Adipose tissue (tissue), 3 donors: ENCODE data around the gene MAP3K5. TPM values are rescaled to one million over a fixed set of nuclear protein-coding genes. Genes with fewer than 3 reads are reported as not detected.
A peak's percentile ranks its signal among the peaks of the same experiment; 100 is the strongest.
"Not testable (repeated sequence)": the region's sequence is repeated elsewhere in the genome, so short reads cannot be mapped to it uniquely, and the experiment has no call there.

ENCODE experiments used
- H3K27ac ChIP-seq: one replicate; pipeline ENCODE4 v1.5.1; 2013; ENCODE audit warnings: low read depth, low read length
- WGBS, 3 donors: extraction: QIAGEN DNeasy Blood & Tissue Kit; methylation state at CpG; one replicate each; pipeline ENCODE4 v1.1.7; 2013; 5-methylcytosine and 5-hydroxymethylcytosine counted together
- polyA plus RNA-seq, 3 donors: library from polyadenylated mRNA; stranded (reverse); fragments of 200-250 nt; gene quantifications; one replicate each; pipeline ENCODE4 v1.2.3, GENCODE V29; 2013
- donor health status: healthy with polysubstance abuse.
- donor health status: Bipolar disorder and iron deficiency.
- donor health status: healthy.

MAP3K5 gene
- polyA plus RNA-seq, result 10 to 100 TPM; 12.3 to 22.4 (median 18.8) TPM

GRCh38 chr6:136792410-136793262 lies at the start of gene MAP3K5:
Gene MAP3K5, minus strand, starts transcription at chr6:136792477. Its CDS starts 320 bp downstream, at chr6:136792157.
- WGBS, 3 donors, result 0 to 1% (median 0%) methylated on average over 76 to 89 of the region's 89 CpGs
- peak within 1 kb of the TSS; percentile 79 for H3K27ac ChIP-seq

GRCh38 chr6:136840276-136841001 lies 48.2 kb upstream of the MAP3K5 start:
- no peak overlapping the region for H3K27ac ChIP-seq
- 75 to 91% (median 86%) methylated on average over 4 of the region's 4 CpGs for WGBS, 3 donors

GRCh38 chr6:136831873-136832562 lies 39.7 kb upstream of the MAP3K5 start:
- 95 to 97% (median 97%) methylated on average over 1 of the region's 1 CpG for WGBS, 3 donors
- H3K27ac ChIP-seq, result no peak overlapping the region

GRCh38 chr6:136826216-136826615 lies 33.9 kb upstream of the MAP3K5 start:
- 49 to 95% (median 86%) methylated on average over 6 of the region's 6 CpGs for WGBS, 3 donors
- H3K27ac ChIP-seq, result no peak overlapping the region

GRCh38 chr6:136823128-136823660 lies 30.9 kb upstream of the MAP3K5 start:
- WGBS, 3 donors, result 48 to 55% (median 50%) methylated on average over 31 of the region's 31 CpGs
- H3K27ac ChIP-seq, result no peak overlapping the region

GRCh38 chr6:136822376-136823127 lies 30.3 kb upstream of the MAP3K5 start, which contains the start of gene PEX7:
Gene PEX7, plus strand, starts transcription at chr6:136822592. Its CDS starts 74 bp downstream, at chr6:136822666.
- 0 to 1% (median 1%) methylated on average over 59 to 78 of the region's 78 CpGs for WGBS, 3 donors

GRCh38 chr6:136822046-136822375 lies 29.7 kb upstream of the MAP3K5 start:
- 0 to 1% (median 0%) methylated on average over 11 of the region's 11 CpGs for WGBS, 3 donors
- no peak overlapping the region for H3K27ac ChIP-seq

More at GRCh38 chr6:136822376-136823127, 30.3 kb upstream of the MAP3K5 start, which contains the start of gene PEX7:
- H3K27ac ChIP-seq, result peak within 1 kb of the TSS; percentile 36

- 29 to 81% (median 74%) methylated on average over 2 of the region's 2 CpGs for WGBS, 3 donors
- no peak overlapping the region for H3K27ac ChIP-seq
Measured at GRCh38 chr6:136820561-136820960, 28.3 kb upstream of the MAP3K5 start.

- WGBS, 3 donors, result 43 to 67% (median 57%) methylated on average over 2 of the region's 2 CpGs
- no peak overlapping the region for H3K27ac ChIP-seq
Measured at GRCh38 chr6:136816656-136817055, 24.4 kb upstream of the MAP3K5 start.

GRCh38 chr6:136815608-136816007 lies 23.3 kb upstream of the MAP3K5 start:
- not testable (repeated sequence) for H3K27ac ChIP-seq
- WGBS, 3 donors, result 92 to 100% (median 92%) methylated on average over 1 of the region's 1 CpG

- H3K27ac ChIP-seq, result no peak overlapping the region
- WGBS, 3 donors, result 68 to 96% (median 84%) methylated on average over 2 of the region's 2 CpGs
Measured at GRCh38 chr6:136812174-136812573, 19.9 kb upstream of the MAP3K5 start.

- H3K27ac ChIP-seq, result no peak overlapping the region
Measured at GRCh38 chr6:136811272-136811671, 19.0 kb upstream of the MAP3K5 start.

GRCh38 chr6:136809091-136809860 lies 17.0 kb upstream of the MAP3K5 start:
- H3K27ac ChIP-seq, result no peak overlapping the region
- WGBS, 3 donors, result 84 to 94% (median 85%) methylated on average over 7 of the region's 7 CpGs

- H3K27ac ChIP-seq, result no peak overlapping the region
- 82 to 92% (median 89%) methylated on average over 1 of the region's 1 CpG for WGBS, 3 donors
Measured at GRCh38 chr6:136803608-136804007, 11.3 kb upstream of the MAP3K5 start.

GRCh38 chr6:136801581-136801980 lies 9.3 kb upstream of the MAP3K5 start:
- H3K27ac ChIP-seq, result no peak overlapping the region
- 96 to 100% (median 98%) methylated on average over 2 of the region's 2 CpGs for WGBS, 3 donors

- no peak overlapping the region for H3K27ac ChIP-seq
- WGBS, 3 donors, result 91 to 97% (median 97%) methylated on average over 1 of the region's 1 CpG
Measured at GRCh38 chr6:136798044-136798443, 5.8 kb upstream of the MAP3K5 start.

GRCh38 chr6:136795996-136796395 lies 3.7 kb upstream of the MAP3K5 start:
- H3K27ac ChIP-seq, result no peak overlapping the region
- 88 to 97% (median 89%) methylated on average over 5 of the region's 5 CpGs for WGBS, 3 donors
